ENCODE measurements around the gene DTNA.
"Not testable (repeated sequence)": the region's sequence is repeated elsewhere in the genome, so short reads cannot be mapped to it uniquely, and the experiment has no call there.

Gene DTNA

DNA sequence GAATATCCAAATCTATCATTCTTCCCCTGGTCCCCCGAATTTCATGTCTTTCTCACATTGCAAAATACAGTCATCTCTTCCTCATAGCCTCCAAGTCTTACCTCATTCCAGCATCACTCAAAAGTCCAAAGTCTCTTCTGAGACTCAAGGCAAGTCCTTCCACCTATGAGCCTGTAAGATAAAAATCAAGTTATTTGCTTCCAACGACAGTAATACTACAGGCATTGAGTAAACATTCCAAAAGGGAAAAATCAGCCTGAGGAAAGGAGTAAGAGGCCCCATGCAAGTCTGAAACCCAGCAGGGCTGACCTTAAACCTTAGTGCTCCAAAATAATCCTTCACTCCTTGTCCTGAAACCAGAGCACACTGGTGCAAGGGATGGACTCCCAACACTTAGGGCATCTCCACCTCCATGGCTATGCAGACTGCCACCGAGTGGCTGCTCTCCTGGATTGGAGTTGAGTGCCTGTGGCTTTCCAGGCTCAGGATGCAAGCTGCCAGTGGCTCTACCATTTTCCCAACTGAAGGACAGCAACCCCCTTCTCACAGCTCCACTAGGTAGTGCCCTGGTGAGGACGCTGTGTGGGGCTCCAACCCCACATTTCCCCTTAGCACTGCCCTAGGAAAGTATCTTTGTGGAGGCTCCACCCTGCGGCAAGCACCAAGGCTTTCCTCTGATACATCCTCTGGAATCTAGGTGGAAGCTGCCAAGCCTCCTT is 16.3 kb downstream of the DTNA start:
- no peak for DNase-seq

DNA sequence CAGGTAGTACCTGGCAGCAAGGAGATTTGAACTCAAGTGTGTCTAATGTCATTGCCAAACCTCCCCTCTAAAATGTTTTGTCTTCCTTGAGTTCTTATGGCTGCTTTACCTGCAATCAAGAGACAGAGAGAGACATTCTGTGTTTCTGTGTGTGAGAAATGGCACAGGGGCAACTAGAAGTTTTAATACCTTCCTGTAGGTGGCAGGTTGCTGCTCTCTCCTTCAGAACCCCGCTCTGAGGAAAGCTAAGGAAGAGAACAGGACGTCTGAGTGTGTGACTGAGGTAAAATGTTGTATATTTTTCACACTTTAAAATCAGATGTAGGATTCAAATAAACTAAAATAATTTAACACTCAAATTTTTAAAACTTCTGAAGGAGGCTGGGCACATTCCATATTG is 19.2 kb downstream of the DTNA start:
- DNase-seq: no peak

DNA sequence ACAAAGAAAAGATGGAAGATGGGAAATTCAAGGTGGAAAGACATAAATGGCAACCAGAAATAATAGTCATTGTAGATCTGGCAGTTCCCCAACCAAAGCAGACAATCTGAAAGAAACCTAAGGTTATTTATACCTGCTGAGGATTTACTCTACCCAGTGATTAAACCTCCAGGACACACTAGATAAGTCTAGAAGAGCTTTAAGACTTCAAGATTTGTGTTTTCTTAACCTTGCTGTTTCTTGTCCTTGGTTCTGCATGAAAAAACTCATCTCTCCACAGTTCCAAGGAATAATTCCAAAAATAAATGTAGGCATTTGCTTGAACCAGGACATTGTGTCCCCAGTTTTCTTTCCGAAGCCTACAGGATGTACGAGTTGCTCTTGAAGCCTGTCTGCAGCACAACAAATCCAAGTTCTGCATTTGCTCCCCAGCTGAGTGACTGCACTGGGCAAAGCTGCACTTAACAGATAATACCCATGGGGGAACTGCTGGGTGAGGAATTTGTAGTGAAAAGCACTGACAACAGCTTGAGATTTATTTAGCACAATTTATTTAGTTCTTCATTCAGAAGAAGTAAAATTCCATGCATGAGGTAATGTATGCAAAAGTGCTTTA is 19.8 kb downstream of the DTNA start:
- DNase-seq: no peak

DNA sequence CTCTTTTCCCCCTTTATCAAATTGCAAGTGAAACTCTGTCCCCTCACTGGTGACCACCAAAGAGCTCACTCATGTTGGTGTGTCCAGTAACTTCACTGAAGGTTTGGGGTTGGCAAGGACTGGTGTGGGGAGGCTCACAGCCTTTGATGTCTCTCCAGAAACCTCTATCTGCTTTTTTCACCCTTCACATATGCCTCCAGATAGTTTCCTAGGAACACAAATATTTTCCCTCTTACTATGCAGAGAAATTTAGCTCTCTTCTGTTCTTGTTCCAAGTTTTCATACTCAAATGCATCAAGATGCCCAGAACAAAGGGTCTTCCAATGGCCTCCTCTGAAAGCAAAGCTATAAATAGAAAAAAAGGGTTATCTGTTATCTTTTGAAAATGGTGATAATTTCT is 20.7 kb downstream of the DTNA start:
- no peak for DNase-seq

DNA sequence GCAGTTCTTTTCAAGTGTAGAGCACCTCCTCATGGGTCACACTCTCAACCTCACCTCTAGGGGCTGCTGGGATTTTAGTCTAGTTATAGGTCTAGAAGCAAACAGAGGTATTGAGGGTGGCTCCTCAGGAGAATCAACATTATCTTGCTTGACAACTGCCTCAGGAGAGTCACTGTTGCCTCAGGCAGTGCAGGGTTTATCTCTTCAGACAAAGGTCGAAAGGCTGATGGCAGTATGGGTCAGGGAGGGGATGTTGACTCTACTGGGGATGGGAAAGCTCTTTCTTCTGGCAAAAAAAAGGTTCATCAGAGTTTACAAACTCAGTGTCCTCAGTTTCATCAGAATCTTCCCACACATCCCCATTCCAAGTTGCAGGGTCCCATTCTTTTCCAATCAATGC is 24.0 kb downstream of the DTNA start:
- no peak for DNase-seq

DNA sequence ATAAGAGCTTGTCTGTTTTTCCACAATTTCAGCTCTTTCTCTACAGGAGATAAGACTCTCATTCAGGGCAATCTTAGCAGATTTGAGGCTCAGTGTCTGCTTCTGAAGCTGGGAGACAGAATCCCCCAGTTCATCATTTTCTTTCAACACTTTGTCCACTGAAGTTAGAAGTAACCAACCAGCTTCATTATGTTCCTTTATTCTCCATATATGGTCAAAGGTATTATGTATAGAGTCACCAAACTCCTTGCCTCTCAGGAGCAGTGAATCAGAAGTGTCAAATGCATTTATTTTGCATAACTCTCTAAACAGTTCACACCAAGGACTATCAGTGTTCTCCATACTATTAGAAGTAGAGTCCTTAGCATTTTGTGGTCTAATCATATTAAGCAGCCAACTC is 24.4 kb downstream of the DTNA start:
- DNase-seq: not testable (repeated sequence)

DNA sequence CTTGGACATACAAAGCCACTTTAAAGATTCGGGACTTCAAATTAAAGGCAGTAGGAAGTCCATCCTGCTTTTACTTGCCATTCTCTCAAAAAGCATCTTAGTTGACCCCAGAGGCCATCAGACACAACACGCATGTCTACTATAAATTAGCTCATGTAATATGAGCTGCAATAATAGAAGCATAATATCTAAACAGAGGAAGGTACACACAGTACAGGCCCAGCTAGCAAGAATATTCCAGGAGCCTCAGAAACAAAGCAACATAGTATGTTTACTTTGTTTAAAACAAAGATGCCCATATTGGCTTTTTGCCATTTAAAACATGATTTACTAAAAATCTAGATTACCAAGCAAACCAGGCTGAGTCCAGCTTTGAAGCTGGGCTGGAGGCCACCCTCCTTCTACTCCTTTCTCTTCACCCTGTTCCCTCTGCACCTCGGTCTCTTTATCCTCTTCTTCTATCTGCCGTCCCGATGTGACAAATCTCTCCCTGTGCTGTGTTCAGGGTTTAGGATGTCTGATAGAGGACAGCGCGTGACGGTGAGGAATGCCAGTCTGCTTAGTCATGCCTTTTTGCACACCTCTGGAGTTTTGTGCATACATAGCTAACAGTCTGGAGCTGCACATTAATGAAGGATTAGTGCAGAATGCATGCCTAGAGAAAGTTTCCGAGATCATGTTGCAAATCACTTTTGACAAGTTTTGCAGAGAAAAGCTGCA is 28.2 kb downstream of the DTNA start:
- no peak for DNase-seq

DNA sequence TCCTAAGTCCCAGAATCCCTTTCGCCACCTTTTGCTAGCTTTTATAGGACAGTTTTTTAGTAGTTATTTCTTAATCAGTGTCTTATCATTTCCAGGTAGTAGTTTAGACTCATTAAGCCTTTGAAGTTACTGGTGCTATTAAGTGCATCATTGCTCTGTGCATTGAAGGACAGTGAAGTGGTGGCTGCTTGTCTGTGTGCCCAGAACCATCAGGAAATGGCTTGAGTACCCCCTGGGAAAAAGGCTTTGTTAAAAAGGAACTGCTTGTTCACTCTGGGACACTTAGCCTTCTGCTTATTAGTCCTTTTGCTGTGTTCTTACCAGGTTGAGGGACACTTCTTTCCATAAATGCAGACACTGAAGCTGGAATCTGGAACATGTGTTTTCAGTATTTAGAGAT is 30.0 kb downstream of the DTNA start:
- no peak for DNase-seq

DNA sequence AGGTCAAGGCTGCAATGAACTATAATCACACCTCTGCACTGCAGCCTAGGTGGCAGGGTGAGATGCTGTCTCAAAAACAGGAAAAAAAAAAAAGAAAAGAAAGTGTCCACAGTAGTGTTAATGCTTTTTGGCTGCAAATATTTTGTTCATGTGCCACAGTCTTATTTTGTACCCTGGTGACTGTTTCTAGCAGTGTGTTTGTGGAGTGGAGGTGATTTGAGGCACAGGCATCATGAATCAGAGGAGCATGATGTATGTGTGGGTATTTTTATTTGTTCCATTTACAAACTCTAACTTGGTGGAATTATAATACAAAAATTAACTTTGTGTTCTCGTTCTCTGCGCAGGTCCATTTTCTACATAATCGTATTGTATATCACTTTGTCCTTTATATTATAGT is 30.6 kb downstream of the DTNA start:
- no peak for DNase-seq

DNA sequence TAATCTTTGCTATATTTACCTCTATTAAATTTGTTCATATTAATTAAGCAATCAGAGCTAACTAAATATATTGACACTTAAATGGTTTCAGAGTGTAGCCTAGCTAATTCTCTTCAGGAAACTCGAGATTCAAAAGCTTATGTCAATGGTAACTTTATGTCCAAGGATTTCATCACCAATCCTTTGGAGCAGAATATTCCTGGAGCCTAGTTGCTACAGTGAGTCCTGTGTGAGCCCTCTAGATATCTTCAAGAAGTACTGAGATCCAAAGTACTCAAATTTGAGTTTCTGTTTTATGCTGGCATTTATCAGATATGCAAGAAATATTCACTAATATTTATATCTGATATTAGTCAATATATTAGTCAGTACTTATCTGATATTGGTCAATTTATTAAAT is 31.3 kb downstream of the DTNA start:
- no peak for DNase-seq

DNA sequence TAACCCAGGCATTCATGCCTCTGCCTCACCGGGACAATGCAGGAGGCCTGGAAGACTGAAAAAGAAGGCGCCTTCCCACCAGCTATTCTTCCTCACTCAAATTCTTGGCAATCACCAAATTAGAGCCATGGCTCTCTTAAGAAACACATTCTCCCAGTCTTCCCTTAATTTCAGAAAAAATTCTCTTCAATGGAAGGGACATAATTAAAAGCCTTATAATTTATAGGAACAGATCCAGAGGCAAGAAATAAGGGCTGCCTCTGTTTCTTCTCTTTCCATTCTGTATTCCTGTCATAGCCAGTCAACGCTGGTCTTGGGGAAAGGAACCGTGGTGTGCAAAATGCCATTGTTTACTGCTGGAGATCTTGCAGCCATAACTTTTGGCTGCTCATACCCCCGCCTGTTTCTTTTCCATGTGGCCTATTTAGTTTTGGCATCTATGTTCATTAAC is 32.8 kb downstream of the DTNA start:
- no peak for DNase-seq

DNA sequence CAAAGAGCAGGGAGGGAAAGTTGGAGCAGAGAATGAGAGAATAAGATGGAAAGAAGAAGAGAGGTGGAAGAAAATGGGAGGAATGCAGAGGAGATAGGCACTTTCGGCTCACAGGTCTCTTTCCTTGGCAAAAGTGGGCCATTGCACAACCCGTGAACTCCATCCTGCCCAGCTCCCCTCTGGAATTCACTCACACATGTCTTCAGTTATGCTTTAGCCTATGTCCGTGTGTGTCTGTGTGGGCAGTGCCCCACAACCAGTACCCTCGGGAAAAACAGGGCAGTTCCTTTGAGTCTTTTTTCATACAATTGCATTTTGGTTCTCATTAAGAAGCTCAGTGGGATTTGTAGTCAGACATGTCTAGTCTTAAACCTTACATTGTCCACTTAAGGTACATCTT is 34.5 kb downstream of the DTNA start:
- no peak for DNase-seq

DNA sequence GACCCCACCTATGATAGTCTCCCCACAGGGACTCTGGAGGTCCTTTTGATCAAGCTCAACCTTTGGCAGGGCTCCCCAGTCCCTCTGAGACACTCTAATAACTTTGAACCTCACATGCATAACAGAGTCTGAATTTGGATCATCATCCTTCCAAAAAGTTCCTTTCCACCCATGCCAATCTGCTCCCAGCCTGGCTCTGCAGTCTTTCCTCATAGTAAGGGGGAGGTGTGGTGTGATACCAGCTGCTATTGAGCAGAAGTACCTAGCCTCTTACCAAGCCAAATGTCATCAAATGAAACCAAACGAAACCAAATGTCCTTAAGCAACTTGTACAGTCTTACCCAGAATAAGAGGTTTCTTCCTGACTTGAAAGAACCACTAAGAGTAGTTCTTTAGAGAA is 36.5 kb downstream of the DTNA start:
- DNase-seq: no peak

DNA sequence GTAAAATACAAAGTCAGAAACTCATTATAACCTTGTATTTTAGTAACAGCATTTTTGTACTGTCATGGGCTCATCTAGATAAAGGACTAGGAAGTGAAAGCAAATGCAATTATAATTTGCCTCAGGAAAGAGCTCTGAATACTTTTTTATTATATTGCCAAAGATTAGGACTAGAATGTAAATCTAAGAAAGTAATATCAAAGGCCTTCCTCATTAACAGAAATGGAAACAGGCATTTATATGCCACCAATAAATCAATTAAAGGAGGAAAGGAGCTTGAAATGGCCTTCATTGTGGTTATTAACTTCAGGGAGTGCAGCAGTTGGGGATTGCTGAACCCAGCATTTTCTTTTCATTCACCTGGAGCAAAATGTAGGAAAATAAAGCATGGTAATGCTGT is 39.6 kb downstream of the DTNA start:
- DNase-seq: no peak

DNA sequence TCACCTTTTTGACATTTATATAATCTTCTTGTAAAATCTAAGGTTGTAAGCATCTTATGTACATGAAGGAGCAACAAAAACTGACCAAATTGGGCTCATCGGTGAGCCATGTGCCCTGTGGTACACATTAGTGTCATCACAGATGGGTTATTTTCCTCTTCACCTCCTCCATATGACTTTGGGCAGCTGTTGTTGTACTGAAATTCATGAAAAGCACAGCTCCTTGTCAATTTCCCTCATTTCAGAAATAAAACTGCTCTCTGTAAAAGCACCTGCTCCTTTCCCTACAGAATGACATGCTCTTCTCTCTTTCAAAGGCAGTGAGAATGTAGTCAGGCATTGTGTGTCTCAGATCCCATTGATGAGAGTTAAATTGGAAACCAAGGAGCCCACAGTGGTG is 42.0 kb downstream of the DTNA start:
- DNase-seq: no peak

DNA sequence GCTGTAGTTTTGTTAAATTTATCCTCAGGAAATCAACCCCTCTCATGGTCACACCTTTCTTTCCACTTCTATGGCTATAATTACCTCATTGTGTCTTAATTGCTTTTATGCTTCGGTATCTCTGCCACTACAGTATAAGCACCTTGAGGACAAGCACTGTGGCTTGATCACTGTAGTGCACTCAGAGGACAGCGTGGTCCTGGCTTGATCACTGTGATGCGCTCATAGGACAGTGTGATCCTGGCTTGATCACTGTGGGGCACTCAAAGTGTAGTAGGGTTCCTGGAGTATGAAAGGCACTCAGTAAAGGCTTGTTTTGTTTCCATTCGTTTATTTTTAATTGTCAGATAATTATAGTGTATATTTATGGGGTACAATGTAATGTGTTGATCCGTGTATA is 44.2 kb downstream of the DTNA start:
- no peak for DNase-seq

DNA sequence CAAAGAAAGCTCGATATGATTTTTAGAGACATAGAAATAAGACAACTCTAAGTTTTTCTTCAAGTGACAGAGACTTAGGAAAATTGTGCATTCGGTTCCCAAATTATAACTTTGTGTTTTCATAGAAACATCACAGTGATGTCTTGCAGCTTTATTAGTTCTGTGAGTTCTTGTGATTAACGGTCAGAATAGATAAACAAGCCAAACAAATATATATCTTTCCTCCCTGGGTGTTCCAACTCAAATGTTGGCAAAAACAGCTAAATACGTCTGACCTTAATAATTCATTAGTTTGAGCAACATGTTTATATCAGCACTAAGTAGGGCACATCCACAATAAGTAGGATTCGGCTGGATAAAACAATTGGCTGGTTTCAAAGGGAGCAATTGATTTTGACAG is 47.6 kb downstream of the DTNA start:
- no peak for DNase-seq

DNA sequence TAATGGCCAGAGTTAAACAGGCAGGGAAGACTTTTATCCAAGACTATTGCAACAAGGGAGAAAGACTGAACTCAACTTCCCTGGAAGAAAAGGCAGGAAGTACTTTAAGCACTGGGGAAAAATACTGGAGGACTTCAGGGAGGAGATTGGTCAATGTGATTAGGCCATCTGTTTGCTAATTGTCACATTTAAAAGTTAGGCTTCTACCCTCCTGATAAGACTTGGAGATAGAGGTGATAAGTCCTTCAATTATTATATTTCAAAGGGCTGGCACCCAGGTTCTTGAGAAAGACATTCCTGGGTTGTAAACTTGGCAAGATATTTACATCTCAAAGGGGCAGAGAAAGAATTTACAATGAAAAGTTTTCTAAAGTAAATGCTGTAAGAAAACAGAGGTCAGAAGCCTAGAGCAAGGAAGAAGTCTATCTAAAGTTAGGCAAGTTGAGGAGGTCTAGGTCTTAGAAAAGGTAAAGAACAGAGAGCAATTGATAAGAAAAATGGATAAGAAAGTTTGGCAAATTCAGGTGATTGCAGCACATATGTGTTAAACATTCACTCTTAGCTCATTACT is 48.4 kb downstream of the DTNA start:
- DNase-seq: no peak

DNA sequence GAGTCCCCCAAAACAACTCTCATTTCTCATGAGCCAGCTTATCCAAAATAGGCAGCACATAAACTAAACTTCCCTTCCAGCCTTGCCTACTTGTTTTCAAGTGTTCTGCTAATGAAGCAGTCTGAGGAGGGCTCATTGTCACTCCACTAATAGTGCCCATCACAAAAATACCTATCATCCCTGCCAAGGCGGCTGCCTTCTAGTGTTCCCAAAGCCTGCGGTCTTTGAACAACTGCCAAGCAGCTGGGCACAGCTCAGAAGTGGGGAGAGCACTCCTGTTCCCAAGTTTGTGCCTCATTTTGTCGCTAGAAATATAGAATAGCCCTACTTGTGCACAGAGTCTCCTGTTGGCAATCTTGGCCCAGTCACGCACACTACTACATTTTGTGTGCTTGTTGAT is 50.3 kb downstream of the DTNA start:
- DNase-seq: no peak

DNA sequence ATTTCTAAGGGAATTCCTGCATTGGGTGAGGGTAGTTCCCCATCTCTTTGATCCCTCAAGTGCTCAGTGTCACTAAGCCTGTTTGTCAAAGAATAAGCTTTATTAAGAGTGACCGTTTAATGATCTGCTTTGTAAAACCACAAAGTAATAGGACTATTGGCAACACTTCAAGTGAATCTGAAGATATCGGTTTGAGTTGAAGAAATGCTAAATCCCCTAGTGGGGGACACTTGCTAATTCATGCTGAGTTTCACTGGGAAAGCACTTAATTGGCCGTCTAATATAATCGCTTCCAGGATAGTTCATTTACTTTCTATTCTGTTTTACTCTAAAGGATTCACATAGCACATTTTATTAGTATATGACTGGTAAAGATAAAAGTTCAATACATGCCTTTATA is 54.4 kb downstream of the DTNA start:
- DNase-seq: no peak

DNA sequence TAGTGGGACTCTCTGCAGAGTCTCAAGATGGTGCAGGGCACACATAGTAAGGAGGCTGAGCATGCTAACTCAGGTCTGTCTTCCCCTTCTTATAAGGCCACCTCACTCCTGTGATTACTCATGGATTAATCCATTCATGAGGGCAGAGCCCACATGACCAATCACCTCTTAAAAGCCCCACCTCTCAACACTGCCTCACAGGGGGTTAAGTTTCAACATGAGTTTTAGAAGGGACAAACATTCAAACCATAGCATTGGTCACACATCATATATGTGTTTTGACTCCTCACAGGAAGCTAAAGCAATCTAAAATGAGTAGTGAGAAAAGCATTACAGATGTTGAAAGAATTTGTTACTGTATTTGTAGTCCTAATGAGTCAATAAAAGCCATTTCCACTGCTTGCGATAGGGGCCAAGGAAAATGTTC is 57.5 kb downstream of the DTNA start:
- DNase-seq: no peak

DNA sequence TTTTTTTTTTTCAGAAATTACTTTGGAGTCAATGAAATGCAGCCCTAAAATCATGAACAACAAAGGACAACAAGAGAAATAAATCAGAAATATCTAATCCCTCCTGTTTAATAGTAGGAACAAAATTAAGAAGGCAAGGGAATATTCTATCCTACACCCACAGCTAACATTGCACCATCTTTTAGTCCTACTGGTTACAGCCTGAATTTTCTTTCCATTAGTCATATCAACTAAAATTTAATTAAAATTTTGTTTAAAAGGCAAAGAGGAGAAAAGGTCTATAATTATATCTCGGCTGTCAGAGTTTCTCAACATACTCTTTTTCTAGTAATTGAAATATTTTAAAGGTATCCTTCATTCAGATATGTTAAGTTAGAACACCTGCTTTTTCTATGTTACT is 61.9 kb downstream of the DTNA start:
- no peak for DNase-seq

DNA sequence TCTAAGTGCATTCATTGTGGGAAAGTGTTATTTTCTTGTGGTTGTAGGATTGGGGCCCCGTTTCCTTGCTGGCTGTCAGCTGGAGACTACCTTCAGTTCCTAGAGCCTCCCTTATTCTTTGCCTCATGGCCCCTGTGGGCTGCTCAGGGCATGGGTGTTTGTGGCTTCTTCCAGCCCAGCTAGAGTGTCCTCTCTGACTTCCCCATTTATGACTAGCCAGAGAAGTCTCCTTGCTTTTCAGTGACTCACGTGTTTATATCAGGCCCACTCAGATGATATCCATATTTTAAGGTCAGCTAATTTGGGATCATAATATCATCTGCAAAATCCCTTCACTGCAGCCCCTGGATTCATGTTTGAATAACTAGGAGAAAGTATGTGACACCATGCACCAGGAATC is 62.8 kb downstream of the DTNA start:
- no peak for DNase-seq

DNA sequence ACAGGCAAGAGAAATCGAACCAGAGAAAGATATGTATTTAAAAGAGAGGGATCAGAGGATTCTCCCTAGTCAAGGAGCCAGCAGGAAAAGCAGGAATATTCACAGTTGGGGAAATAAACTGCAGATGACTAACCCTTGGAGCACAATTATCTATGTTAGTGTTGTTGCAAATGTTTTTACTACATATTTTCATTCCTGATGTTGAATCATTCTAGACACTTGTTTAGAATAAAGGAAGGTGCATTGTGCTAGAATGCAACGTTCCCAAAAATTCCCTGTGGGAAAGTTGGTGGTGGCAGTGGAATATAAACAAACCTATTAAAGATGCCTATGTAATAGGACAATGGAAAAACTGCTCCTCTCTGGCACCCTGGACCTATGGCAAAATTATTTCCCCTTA is 63.3 kb downstream of the DTNA start:
- no peak for DNase-seq
